Lower lobe of right lung (tissue), 2 donors: ENCODE data around the gene A4GALT. TPM values are rescaled to one million over a fixed set of nuclear protein-coding genes. Genes with fewer than 3 reads are reported as not detected.

Experiments
- ATAC-seq, 2 donors: fragments of 200-7000 bp; cut with Tn5 transposase; one replicate each; pipeline ENCODE4 v1.9.1; 2020 to 2022; ENCODE audit warnings: mild to moderate bottlenecking in 2 of 2, moderate library complexity in 2 of 2
- DNase-seq: peaks from one replicate; pipeline ENCODE4 v3.0.0-alpha.2; 2020
- H3K27ac ChIP-seq: fragments of 200-600 bp; one replicate; pipeline ENCODE4 v1.8.0; 2022
- H3K27me3 ChIP-seq: fragments of 200-600 bp; one replicate; pipeline ENCODE4 v1.8.0; 2022; ENCODE audit warnings: low read depth
- H3K36me3 ChIP-seq: fragments of 200-600 bp; one replicate; pipeline ENCODE4 v1.8.0; 2022; ENCODE audit warnings: mild to moderate bottlenecking
- H3K4me1 ChIP-seq: fragments of 200-600 bp; one replicate; pipeline ENCODE4 v1.8.0; 2022
- H3K4me3 ChIP-seq: fragments of 200-600 bp; one replicate; pipeline ENCODE4 v1.8.0; 2022; ENCODE audit warnings: mild to moderate bottlenecking
- H3K9me3 ChIP-seq: fragments of 200-600 bp; one replicate; pipeline ENCODE4 v1.8.0; 2022
- intact Hi-C: fragments of 100-400 bp; cut with DNase I; formaldehyde crosslinking; loops from one replicate; pipeline ENCODE4 v1.11.0; 2022
- total RNA-seq: library from RNA; stranded (reverse); fragmentation: NEBNext Ultra II Directional; extraction: Animal tissue kit (Norgen Biotek cat#: 25700); gene quantifications from one replicate; pipeline ENCODE4 v1.2.1, GENCODE V29; 2021
- TF ChIP-seq, protein P1 (sequence below): fragments of 200-600 bp; IDR thresholded peaks from one replicate; pipeline ENCODE4 v1.8.0; 2022; ENCODE audit warnings: antibody characterized with exemption, mild to moderate bottlenecking
- donor health status: DM: no; HTN: yes; CAD: no; lungs with severe emphysema.

The A4GALT gene
- total RNA-seq, 1 donor from 2014 or later = 19.4 TPM

DNA sequence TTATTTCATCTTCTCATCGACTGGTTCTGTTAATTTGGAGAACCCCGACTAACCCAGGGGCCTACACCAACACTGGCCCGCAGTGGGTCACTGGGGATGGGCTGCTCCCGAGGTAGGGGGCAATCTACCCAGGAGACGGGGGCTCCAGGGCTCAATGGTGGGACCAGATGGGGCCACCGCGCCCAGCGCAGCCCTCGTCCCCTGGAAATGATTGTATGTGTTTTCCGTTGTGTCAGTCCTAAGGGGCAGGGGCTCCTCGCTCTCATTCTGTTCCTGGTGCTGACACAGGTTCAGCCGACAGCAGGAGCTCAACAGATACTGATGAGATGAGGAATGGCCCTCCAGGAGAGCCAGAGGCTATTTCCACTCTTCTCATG lies 20.7 kb downstream of the A4GALT start:
- intact Hi-C loops = no loop called here
- no peak for ATAC-seq

DNA sequence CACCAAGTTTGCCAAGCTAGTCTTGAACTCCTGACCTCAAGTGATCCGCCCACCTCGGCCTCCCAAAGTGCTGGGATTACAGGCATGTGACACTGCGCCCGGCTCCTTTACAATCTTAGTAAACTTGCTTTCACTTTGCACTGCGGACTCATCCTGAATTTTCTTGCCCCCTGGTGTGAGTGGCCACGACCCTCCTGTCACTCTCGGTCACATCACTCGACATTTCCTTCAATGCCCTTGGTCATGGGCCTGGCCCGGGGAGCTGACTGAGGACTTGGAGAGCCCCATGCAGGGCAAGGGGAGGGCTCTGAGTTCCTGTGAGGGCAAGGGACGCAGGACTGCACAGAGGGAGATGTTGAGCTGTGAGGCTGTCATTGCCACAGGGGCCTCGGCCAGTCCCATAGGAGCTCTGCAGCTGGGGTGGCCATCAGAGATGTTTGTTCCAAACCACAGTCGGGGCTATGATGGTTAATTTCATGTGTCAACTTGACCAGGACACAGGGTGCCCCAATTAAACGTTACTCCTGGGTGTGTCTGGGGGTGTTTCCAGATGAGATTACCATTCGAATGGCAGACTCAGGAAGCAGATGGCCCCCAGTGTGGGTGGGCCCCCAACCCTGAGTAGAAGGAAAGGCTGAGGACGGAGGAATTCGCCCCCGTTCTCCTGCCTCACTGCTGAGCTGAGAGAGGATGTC lies 21.2 kb downstream of the A4GALT start:
- TF ChIP-seq, protein P1, sequence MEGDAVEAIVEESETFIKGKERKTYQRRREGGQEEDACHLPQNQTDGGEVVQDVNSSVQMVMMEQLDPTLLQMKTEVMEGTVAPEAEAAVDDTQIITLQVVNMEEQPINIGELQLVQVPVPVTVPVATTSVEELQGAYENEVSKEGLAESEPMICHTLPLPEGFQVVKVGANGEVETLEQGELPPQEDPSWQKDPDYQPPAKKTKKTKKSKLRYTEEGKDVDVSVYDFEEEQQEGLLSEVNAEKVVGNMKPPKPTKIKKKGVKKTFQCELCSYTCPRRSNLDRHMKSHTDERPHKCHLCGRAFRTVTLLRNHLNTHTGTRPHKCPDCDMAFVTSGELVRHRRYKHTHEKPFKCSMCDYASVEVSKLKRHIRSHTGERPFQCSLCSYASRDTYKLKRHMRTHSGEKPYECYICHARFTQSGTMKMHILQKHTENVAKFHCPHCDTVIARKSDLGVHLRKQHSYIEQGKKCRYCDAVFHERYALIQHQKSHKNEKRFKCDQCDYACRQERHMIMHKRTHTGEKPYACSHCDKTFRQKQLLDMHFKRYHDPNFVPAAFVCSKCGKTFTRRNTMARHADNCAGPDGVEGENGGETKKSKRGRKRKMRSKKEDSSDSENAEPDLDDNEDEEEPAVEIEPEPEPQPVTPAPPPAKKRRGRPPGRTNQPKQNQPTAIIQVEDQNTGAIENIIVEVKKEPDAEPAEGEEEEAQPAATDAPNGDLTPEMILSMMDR = no peak
- DNase-seq (no peak), ATAC-seq (no peak)
- H3K4me3 ChIP-seq = no peak overlapping the region
- H3K9me3 ChIP-seq = no peaks in the 10 kb centered on the region
- H3K36me3 ChIP-seq = peaks cover 8% of the 10 kb centered on the region
- no peaks in the 10 kb centered on the region for H3K27me3 ChIP-seq
- H3K27ac ChIP-seq = peak overlapping the region; percentile 46
- H3K4me1 ChIP-seq = peaks cover 21% of the 10 kb centered on the region
- intact Hi-C loops = no loop called here

More for the DNA sequence above, 20.7 kb downstream of the A4GALT start:
- H3K4me1 ChIP-seq = peaks cover 22% of the 10 kb centered on the region
- TF ChIP-seq, protein P1 = no peak
- H3K4me3 ChIP-seq = no peak overlapping the region
- H3K27me3 ChIP-seq = no peaks in the 10 kb centered on the region
- no peak overlapping the region for H3K27ac ChIP-seq
- H3K9me3 ChIP-seq = no peaks in the 10 kb centered on the region
- peaks cover 3% of the 10 kb centered on the region for H3K36me3 ChIP-seq
- no peak for DNase-seq

DNA sequence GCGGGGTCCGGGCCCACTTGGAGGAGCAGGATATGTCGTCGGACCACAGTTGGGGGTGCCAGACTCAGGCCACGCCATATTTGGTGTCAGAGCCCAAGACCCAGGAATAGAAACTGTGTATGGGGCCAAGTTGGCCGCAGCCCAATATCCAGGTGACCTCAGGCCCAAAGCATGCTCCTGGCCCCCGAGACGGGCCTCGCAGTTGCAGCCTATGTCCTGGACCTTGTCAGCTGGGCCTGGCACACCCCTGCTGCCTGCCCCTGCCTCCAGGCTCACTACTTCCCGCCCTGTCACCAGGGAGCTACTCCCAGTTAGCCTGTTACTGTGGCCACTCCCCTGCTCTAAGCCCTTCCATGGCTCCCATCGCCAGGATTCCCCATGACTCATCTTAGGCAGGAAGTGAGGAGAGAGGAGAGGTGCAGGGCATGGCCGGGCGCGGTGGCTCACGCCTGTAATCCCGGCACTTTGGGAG lies 23.1 kb downstream of the A4GALT start:
- peaks cover 19% of the 10 kb centered on the region for H3K36me3 ChIP-seq
- no peaks in the 10 kb centered on the region for H3K27me3 ChIP-seq
- H3K4me3 ChIP-seq = no peak overlapping the region
- peak; percentile 47 to 58 for ATAC-seq
- no peaks in the 10 kb centered on the region for H3K9me3 ChIP-seq
- H3K4me1 ChIP-seq = peaks cover 15% of the 10 kb centered on the region
- DNase-seq = no peak
- H3K27ac ChIP-seq = peak overlapping the region; percentile 46
- intact Hi-C loops = no loop called here
- TF ChIP-seq, protein P1 = no peak

DNA sequence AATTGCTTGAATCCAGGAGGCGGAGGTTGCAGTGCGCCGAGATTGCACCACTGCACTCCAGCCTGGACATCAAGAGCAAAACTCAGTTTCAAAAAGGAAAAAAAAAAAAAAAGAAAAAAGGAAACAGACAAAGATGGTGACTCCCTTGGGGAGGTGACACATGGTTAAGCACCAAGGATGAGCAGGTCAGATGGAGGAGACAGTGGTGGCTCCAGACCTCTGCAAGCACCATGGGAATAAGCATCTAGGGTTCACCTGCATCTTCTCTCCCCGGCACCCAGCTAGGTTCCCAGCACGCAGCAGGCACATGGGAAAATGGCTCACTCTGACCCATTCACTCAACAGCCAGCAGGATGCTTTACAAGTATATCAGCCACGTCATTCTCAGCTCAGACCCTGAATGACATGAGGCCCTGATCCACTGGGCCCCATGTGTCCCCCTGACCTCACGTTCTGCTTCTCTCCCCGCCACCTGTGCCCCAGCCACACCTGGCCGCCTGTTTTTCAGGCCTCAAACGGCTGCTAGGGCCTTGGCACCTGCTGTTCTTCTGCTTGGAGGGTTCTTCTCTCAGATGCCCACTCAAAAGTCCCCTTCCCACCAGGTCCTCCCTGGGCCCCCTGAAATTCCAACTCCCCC lies 24.2 kb downstream of the A4GALT start:
- Histone ChIP-seq H3K4me3 (no peak overlapping the region), H3K36me3 (peaks cover 19% of the 10 kb centered on the region), H3K4me1 (peaks cover 15% of the 10 kb centered on the region), H3K9me3 (no peaks in the 10 kb centered on the region), H3K27me3 (no peaks in the 10 kb centered on the region), H3K27ac (no peak overlapping the region)
- TF ChIP-seq, protein P1 = no peak
- DNase-seq (no peak), ATAC-seq (no peak)
- intact Hi-C loops = no loop called here

DNA sequence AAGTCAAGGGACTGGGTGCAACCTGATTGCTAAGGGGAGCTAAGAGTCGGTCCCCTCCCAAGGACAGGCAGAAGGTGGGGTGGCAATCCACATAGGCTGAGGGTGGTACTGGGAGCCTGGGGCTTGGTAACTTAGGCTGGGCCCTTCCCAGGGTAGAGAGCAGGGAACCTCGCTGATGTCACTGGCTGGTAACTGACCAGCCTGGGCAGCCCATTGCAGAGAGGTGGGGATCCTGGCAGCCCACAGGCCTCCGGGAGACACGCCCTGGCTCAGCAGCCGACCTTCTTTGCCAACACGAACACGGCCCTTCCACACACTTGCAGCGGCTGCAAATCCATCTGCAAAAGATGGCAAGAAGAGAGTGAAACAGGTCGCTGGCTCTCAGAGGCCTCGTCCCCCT lies 25.4 kb downstream of the A4GALT start:
- peaks cover 19% of the 10 kb centered on the region for H3K36me3 ChIP-seq
- no peaks in the 10 kb centered on the region for H3K9me3 ChIP-seq
- no peak overlapping the region for H3K27ac ChIP-seq
- intact Hi-C loops = no loop called here
- H3K27me3 ChIP-seq = no peaks in the 10 kb centered on the region
- no peak for ATAC-seq
- no peak for DNase-seq
- peaks cover 15% of the 10 kb centered on the region for H3K4me1 ChIP-seq
- no peak overlapping the region for H3K4me3 ChIP-seq
- TF ChIP-seq, protein P1 = no peak
